Body of pancreas (tissue), 4 donors: ENCODE results near the gene DMKN.

Experiments used
- POLR2A ChIP-seq, 3 donors: fragments of 450-650 bp; IDR thresholded peaks; one replicate each; pipeline ENCODE4 v1.6.1; 2016; ENCODE audit warnings: antibody characterized with exemption in 3 of 3, mild to moderate bottlenecking in 2 of 3
- TF ChIP-seq, protein P1 (sequence below), 7 experiments: fragments of 450-650 bp in 4 of 7; fragments of 200-600 bp in 3 of 7; sonication (generic) in 3 of 7; IDR thresholded peaks; one replicate each; pipeline ENCODE4 v1.5.1; 2016 to 2019; ENCODE audit warnings: antibody characterized with exemption in 7 of 7

- TF ChIP-seq POLR2A (IDR thresholded peaks at IDR 0.05) = no peak
- TF ChIP-seq, protein P1, sequence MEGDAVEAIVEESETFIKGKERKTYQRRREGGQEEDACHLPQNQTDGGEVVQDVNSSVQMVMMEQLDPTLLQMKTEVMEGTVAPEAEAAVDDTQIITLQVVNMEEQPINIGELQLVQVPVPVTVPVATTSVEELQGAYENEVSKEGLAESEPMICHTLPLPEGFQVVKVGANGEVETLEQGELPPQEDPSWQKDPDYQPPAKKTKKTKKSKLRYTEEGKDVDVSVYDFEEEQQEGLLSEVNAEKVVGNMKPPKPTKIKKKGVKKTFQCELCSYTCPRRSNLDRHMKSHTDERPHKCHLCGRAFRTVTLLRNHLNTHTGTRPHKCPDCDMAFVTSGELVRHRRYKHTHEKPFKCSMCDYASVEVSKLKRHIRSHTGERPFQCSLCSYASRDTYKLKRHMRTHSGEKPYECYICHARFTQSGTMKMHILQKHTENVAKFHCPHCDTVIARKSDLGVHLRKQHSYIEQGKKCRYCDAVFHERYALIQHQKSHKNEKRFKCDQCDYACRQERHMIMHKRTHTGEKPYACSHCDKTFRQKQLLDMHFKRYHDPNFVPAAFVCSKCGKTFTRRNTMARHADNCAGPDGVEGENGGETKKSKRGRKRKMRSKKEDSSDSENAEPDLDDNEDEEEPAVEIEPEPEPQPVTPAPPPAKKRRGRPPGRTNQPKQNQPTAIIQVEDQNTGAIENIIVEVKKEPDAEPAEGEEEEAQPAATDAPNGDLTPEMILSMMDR (IDR thresholded peaks at IDR 0.05) = no peak
Observed at GRCh38 chr19:35506011-35506410, 7.4 kb downstream of the DMKN start.
